Tibial artery (tissue), 4 donors: ENCODE data around the gene VASP.

Experiments used
- DNase-seq, 2 donors: peaks; one replicate each; pipeline ENCODE4 v3.0.0-alpha.2; 2019
- H3K27ac ChIP-seq, 2 donors: fragments of 200-600 bp; sonication (generic) in 1 of 2; 1 replicate in 1 of 2; 2 replicates in 1 of 2; pipeline ENCODE4 v1.5.1; 2018 to 2019; ENCODE audit warnings: mild to moderate bottlenecking in 1 of 2
- H3K27me3 ChIP-seq, 2 donors: fragments of 200-600 bp; sonication (generic) in 1 of 2; one replicate each; pipeline versions ENCODE4 v1.5.1 to v1.6.0; 2016 to 2019
- H3K36me3 ChIP-seq, 3 donors: fragments of 200-600 bp; sonication (generic) in 2 of 3; one replicate each; pipeline ENCODE4 v1.5.1; 2016 to 2019; ENCODE audit warnings: mild to moderate bottlenecking in 2 of 3
- H3K4me1 ChIP-seq, 4 donors: fragments of 200-600 bp; sonication (generic) in 2 of 4; 1 replicate in 3 of 4; 2 replicates in 1 of 4; pipeline ENCODE4 v1.5.1; 2016 to 2019
- H3K4me3 ChIP-seq, 2 donors: fragments of 200-600 bp; sonication (generic) in 1 of 2; 1 replicate in 1 of 2; 2 replicates in 1 of 2; pipeline ENCODE4 v1.5.1; 2018 to 2019; ENCODE audit warnings: mild to moderate bottlenecking in 2 of 2
- H3K9me3 ChIP-seq, 3 donors: fragments of 200-600 bp; sonication (generic) in 1 of 3; one replicate each; pipeline ENCODE4 v1.5.1; 2016 to 2019
- CTCF ChIP-seq, 2 experiments: fragments of 200-600 bp in 1 of 2; fragments of 450-650 bp in 1 of 2; IDR thresholded peaks; one replicate each; pipeline ENCODE4 v1.5.1; 2017 to 2019; ENCODE audit warnings: antibody characterized with exemption in 2 of 2, mild to moderate bottlenecking in 1 of 2, moderate library complexity in 1 of 2
- intact Hi-C: fragments of 100-400 bp; cut with DNase I; formaldehyde crosslinking; loops from one replicate; pipeline ENCODE4 v1.15.0; 2023; ENCODE audit warnings: low total_unique reads

The VASP gene

DNA sequence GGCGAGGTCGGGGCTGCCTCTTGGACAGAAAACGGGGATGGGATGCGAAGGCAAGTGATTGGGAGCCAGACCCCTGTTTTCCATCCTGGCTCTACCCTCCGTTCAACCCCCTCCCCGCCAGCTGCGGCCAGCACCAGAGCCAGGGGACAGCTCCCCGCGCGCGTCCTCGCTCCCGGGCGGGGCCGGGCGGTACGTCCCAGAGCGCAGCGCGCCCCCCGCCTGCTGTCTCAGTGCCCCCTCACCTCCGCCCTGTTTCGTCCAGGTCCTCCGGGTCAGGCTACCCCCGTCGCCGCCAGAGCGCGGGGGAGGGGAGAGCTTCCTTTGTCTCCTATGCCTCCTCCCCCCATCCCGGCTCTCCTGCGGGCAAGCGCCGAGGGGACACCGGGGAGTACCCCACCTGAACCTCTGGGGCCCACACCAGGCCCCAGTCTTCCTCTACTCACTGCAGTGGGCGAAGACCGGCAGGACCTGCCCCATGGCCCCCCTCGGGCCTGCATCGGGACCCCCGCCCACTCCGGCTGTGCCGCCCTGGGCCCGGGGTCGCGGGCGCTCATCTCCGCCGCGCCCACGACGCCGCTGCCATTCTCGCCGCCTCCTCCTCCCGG is 10.8 kb upstream of the VASP start:
- Histone ChIP-seq H3K4me1 (peaks cover 0 to 52% (median 32%) of the 10 kb centered on the region in 4 donors), H3K9me3 (no peaks in the 10 kb centered on the region), H3K27ac (no peak overlapping the region), H3K36me3 (no peaks in the 10 kb centered on the region), H3K4me3 (peak overlapping the region; percentile 50 to 61), H3K27me3 (peaks cover 0 to 48% of the 10 kb centered on the region in 2 donors)
- TF ChIP-seq CTCF (IDR thresholded peaks at IDR 0.05): no peak
- intact Hi-C loops: no loop called here
- DNase-seq: no peak

- Histone ChIP-seq H3K4me3 (no peak overlapping the region), H3K27ac (no peak overlapping the region), H3K27me3 (peaks cover 0 to 53% of the 10 kb centered on the region in 2 donors), H3K4me1 (peaks cover 0 to 45% (median 28%) of the 10 kb centered on the region in 4 donors), H3K36me3 (no peaks in the 10 kb centered on the region), H3K9me3 (no peaks in the 10 kb centered on the region)
- no peak for TF ChIP-seq CTCF (IDR thresholded peaks at IDR 0.05)
- no peak for DNase-seq
- intact Hi-C loops: no loop called here
Measured at GRCh38 chr19:45497791-45498190, 9.5 kb upstream of the VASP start.

- peak within 1 kb of the TSS; percentile 50 to 61 for H3K4me3 ChIP-seq
- H3K27ac ChIP-seq: no peak within 1 kb of the TSS
- H3K9me3 ChIP-seq: no peaks in the 10 kb centered on the region
- H3K4me1 ChIP-seq: peaks cover 0 to 39% (median 28%) of the 10 kb centered on the region in 4 donors
- intact Hi-C loops: no loop called here
- TF ChIP-seq CTCF (IDR thresholded peaks at IDR 0.05): no peak
- H3K36me3 ChIP-seq: no peaks in the 10 kb centered on the region
- H3K27me3 ChIP-seq: peaks cover 0 to 53% of the 10 kb centered on the region in 2 donors
- DNase-seq: no peak
Measured at GRCh38 chr19:45498411-45499195, 8.7 kb upstream of the VASP start, which contains the start of gene PPM1N. PPM1N (plus strand) TSS chr19:45498443; CDS start chr19:45498473, 30 bp downstream.

DNA sequence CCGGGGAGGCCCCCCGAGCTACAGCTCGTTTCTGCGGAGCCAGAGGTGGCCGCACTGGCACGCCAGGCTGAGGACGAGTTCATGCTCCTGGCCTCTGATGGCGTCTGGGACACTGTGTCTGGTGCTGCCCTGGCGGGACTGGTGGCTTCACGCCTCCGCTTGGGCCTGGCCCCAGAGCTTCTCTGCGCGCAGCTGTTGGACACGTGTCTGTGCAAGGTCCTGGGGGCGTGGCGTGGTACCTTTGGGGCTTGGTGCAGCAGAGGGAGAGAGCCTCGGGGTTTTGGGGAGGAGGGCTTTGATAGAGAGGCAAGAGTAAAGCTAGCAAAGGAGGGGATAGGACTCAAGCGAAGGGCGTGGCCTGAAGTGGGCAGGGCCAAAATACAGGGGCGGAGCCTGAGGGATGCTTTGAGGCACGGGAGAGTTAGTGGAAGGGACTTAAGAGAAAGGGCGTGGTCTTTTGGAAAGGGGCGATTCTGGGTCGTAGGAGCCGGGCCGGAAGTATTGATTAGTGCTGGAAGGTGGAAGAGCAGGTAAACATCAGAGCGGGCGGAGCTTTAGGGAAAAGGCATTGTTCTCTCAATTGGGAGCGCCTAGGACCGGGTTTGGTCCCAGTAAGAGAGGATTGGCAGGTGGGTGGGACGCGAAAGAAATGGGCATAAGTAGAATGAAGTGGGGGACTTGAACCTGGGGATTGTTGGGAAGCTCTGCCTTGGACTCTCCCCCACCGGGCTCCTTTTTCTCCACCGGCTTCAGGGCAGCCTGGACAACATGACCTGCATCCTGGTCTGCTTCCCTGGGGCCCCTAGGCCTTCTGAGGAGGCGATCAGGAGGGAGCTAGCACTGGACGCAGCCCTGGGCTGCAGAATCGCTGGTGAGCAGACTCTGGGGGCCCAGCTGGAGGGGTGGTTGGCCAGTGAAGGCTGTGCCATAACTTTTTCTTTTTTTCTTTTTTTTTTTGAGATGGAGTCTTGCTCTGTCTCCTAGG is 7.8 kb upstream of the VASP start:
- no peak overlapping the region for H3K27ac ChIP-seq
- peak overlapping the region in 1 of 2 donors; percentile 7 for H3K4me3 ChIP-seq
- peak in 1 of 2 donors; percentile 47 for DNase-seq
- peaks cover 0 to 52% of the 10 kb centered on the region in 2 donors for H3K27me3 ChIP-seq
- H3K36me3 ChIP-seq: no peaks in the 10 kb centered on the region
- peaks cover 0 to 38% (median 28%) of the 10 kb centered on the region in 4 donors for H3K4me1 ChIP-seq
- intact Hi-C loops: no loop called here
- no peaks in the 10 kb centered on the region for H3K9me3 ChIP-seq
- TF ChIP-seq CTCF (IDR thresholded peaks at IDR 0.05): no peak
